ENCODE results near the gene DNAJB4.
"Not testable (repeated sequence)": the region's sequence is repeated elsewhere in the genome, so short reads cannot be mapped to it uniquely, and the experiment has no call there.

Gene DNAJB4

DNA sequence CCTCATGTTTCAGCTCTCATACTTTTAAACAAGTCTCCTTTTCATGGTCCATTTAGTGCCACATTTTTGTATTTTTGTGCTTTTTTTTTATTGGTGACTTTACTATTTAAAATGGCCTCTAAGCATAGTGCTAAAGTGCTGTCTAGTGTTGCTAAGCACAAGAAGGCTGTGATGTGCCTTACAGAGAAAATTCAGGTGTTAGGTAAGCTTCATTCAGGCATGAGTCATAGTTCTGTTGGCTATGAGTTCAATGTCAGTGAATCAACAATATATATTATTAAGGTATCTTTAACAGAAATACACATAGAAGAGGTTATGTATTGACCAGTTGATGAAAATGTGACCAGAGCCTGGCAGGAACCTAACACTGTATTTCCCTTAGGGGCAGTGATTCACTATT, 13.1 kb upstream of the DNAJB4 start:
- no peak for DNase-seq

- DNase-seq = no peak
These were observed 10.5 kb upstream of the DNAJB4 start for GRCh38 chr1:77994117-77994705.

GRCh38 chr1:77996734-77997133, 8.0 kb upstream of the DNAJB4 start:
- DNase-seq = no peak

- not testable (repeated sequence) for DNase-seq
These were observed 4.2 kb upstream of the DNAJB4 start for GRCh38 chr1:78000536-78000935.

DNA sequence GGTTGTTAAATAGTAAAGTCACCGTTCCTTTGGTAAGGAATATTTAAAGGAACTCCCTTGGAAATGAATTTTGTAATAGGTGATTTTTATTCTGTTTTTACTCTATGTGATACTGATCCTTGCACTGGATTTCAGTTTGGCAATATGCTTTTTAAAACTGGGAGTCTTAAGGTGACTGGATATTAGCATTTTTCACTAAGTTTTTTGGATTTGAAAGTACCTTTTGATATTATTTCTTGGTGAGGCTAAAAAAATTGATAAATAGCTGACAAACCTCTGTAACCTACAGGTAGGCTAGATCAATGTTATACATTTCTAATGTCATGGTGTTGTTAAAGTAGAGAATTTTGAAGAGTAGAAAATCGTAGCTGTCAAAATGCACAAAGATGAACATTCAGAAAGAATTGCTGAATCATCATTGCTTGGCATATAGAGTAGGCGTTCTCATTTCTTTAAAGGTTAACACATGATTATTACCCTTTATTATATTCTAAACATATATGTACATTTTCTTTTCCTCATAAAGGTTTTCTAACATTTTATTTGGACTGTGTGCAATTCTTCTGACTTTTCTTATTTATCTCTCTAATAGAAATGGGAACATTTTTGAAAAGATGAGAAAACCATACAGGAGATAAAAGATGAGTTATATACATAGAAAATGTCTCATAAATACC, 1.5 kb upstream of the DNAJB4 start:
- peak; percentile 14 for DNase-seq

- peak; percentile 89 for DNase-seq
These were observed 639 bp upstream of the DNAJB4 start for GRCh38 chr1:78003882-78004718.

DNA sequence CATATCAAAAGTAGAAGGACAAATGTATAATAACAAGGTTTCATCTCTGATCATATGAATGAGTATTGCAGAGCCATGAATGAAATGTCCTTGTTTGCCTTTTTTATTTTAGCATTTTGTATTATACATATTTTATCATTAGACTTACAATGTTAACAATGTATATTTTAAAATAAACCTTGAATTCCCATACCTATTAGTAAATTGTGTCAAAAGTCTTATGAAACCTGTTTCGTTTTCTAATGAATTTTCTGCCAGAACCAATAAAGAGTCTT, 646 bp downstream of the DNAJB4 start:
- DNase-seq = no peak

- peak; percentile 93 for DNase-seq
These were observed 1.0 kb downstream of the DNAJB4 start for GRCh38 chr1:78005755-78006154.

DNA sequence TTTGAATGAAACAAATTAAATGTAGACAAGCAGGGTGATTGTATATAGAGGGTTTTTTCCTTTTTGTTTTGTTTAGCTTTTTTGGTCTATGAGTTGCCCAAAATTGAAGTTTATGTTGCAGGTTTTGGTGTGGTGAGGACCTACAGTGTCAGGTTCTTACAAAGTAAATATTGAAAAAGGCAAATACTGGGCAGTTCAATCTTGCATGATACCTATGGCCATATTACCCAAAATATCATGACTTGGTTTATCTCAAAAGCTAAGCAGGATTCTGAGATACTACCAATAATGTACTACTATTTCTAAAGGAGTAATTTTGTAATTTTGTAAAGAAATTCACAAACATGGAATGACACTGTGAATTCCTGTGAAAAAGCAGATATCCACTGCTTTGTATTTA, 1.8 kb downstream of the DNAJB4 start:
- DNase-seq = no peak

DNA sequence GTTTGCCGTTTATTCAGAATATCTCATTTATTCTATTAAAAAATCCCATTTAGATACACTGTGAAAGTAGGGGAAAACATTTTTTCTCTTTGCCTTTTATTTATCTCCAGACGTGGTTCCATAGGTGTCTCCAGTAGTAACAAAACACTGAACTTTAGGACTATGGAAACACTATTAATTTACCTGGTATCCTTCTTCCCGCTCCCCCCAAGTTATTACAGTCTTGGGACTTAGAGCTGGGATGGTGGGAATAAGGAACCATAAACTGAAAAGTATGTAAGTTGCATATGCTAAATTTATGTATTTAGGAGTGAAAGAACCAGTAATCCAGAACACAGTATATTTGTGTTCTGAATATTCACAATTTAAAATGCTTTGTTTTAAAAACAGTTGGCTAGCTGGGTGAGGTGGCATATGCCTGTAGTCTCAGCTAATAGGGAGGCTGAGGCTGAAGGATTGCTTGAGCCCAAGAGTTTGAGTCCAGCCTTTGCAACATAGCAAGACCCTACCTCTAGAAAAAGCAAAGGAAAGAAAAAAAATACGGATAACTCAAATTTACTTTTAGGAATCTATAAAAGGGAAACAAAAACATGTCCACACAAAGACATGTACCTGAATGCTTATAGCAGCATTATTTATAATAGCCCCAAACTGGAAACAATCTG, 3.1 kb downstream of the DNAJB4 start:
- DNase-seq = no peak

- DNase-seq = no peak
These were observed 4.5 kb downstream of the DNAJB4 start for GRCh38 chr1:78009276-78009675.

DNA sequence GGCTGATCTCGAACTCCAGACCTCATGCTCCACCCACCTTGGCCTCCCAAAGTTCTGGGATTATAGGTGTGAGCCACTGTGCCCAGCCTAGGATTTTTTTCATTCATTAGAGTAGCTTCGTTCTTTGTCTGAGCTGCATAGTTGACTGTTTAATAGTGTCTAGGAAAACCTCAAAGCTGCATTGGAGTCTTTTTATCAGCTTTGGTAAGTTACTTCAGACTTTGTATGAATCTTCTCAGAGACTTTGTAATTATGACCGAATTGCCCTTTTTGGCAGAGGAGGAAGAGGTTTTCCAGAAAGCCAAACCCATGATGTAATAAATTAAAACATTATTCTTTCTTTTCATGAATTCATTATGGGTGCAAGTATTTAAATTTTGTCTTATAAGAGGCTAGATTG, 5.1 kb downstream of the DNAJB4 start:
- DNase-seq = peak; percentile 53

DNA sequence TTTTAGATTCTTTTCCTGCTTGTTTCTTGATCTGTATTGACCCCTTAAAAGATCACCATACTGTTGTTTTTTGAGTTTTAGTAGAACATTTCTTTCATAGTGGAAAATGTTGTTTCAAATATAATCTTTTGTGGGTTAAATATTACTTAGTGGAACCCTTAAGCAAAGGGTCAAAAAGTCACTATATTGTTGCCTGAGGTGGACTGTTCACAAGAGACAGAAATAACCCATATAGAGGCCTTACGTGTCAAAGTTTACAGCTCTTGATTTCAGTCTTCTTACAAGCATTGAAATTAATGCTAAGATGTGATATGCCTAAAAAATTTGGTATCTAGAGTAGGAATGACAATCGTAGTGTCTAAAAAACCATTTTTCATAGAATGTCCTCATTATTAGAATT, 6.3 kb downstream of the DNAJB4 start:
- DNase-seq = no peak

GRCh38 chr1:78015148-78015547, 10.4 kb downstream of the DNAJB4 start:
- DNase-seq = no peak

DNA sequence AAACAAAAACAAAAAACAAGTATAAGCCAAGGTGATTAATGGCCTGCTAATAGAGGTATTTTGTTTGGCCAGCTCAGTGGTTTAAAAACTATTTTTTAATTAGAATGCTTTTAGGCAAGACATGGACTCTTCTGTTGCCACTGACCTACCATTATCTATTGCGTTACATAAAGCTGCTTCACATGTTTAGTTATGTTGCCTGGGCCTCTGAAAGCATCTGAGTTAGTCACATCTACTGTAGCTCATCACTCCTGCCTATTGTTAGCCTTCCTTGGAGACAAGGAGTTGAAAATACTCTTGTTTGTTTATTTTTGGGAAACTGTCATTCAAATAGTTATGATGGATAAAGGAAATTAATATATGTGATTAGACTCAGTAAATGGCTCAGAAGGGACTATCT, 14.3 kb downstream of the DNAJB4 start:
- no peak for DNase-seq

DNA sequence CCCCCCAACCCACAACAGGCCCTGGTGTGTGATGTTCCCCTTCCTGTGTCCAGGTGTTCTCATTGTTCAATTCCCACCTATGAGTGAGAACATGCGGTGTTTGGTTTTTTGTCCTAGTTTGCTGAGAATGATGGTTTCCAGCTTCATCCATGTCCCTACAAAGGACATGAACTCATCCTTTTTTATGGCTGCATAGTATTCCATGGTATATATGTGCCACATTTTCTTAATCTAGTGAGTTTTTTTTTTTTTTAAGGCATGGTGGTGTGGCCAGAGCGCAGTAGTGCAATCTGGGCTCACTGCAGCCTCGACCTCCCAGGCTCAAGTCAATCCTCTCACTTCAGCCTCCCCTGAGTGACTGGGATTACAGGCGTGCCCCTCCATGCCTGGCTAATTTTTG, 16.4 kb downstream of the DNAJB4 start:
- not testable (repeated sequence) for DNase-seq

- no peak for DNase-seq
These were observed 25.1 kb downstream of the DNAJB4 start for GRCh38 chr1:78029793-78030192.

GRCh38 chr1:78032996-78033796, 28.5 kb downstream of the DNAJB4 start:
- DNase-seq = no peak

GRCh38 chr1:78033797-78034172, 29.0 kb downstream of the DNAJB4 start:
- no peak for DNase-seq

DNA sequence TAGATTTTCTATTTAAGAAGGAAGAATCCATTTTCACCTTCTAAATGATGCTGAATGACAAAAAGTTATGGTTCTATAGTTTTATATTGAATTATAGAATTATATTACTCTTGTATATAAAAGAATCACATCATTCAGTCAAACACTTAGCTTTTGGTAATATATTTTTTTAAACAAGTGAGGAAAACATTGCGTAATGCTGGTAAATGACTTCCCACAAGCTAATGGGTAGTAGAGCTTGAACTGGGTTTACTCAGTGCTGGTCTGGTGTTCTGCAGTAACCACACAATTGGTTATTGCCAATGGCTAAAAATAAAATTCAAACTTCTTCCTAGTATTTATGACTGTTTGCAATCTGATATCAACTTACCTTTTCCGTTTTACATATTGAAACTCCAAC, 30.4 kb downstream of the DNAJB4 start:
- no peak for DNase-seq

DNA sequence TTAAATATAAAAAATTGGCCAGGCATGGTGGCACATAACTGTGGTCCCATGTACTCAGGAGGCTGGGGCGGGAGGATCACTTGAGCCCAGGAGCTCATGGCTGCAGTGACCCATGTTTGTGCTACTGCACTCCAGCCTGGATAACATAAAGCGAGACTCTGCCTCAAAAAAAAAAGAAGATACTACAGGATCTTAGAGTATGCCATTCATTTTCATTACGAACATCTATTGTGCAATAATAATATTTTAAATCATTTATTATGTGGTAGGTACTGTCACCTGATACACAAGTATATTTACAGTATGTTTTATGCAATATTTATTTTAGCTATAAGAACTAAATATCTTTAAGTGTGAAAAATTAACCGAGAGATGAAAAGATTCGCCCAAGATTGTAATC, 31.7 kb downstream of the DNAJB4 start:
- no peak for DNase-seq

DNA sequence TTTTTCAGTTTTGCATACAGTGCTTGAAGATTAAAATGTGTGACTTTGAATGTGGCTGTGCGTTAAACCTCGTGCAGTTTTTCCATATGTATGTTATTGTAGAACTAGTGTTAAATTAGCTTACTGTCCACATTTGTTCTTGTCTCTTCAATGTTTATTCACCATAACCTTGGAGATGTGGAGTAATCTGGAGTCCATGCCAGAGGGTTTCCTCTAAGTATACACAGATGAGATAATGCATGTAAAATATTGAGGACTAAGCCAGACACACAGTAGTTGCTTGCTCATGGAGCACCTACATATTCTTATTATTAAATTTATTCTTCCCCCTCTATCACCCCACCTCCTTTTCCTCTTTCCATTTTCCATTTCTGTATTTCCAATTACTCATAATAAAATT, 33.3 kb downstream of the DNAJB4 start:
- peak; percentile 10 for DNase-seq

DNA sequence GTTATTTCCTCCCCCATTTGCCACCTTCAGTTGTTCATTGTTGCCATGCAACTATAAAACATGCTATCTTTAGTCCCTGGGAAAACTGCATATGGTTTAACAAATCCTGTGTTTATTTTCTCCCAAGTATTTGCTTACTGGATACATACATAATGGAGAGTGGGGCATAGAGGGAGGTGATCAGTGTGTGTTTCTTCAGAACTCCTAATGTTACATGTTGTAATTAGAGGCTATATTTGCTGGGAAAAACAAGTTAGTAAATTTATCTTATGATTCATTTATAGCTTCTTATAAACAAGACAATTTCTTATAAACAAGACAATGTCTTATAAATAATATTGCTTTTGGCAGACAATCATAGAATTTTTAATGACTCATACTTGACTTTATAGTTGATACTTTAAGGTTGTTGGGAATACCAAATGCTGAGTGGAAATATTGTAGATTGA, 33.8 kb downstream of the DNAJB4 start:
- DNase-seq = no peak

Data from fibroblast of skin of right biceps (primary cell).